Effector CD8-positive, alpha-beta T cell (primary cell): Measurements from ENCODE around the gene TOX2.

Experiments
- DNase-seq: peaks from one replicate; lab custom pipeline; 2025; lab: John Stamatoyannopoulos, UW

TOX2 gene

GRCh38 chr20:44064501-44065400 lies 150.1 kb downstream of the TOX2 start:
- DNase-seq, result no peak

- DNase-seq, result no peak
These were observed 151.0 kb downstream of the TOX2 start for GRCh38 chr20:44065401-44066340.

DNA sequence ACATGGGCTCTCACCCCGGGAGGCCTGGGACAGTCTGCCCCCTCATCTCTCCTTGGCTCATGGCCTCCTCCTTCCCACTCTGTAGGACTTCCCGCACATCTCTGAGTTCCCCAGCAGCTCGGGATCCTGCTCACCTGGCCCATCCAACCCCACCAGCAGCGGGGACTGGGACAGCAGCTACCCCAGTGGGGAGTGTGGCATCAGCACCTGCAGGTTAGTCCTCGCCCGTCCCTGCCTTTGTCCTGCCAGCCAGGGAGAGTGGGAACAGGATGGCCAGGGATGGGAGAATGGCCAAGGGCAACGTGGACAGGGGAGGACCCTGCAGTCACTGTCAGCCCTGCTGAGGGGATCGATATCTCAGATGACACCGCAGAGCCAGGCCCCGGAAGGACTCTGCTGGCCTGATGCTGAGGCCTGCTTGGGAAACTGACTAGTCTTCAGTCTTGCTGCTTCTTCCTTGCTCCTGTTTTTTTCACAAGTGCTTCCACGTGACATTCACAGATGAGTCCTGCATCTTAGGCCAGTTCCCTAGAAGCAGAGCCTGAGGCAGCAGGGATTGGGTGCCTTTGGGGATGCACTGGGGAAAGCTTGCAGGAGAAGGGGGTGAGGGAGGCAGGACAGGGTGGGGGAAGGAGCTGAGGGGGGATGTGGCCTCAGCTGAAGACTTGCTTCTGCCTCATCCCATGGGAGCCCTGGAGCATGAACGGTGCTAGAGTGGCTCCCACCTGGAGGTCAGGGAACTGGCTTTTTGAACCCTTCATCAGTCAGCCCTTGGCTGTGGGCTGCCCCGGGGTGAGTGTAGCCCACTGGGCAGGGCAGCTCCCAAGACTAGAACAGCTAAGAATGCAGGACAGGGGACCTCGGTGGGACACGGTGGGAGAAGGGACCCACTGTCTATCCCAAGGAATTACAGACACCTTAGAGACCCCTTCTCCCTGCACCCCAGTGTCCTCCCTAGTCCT lies 152.3 kb downstream of the TOX2 start:
- DNase-seq, result no peak

DNA sequence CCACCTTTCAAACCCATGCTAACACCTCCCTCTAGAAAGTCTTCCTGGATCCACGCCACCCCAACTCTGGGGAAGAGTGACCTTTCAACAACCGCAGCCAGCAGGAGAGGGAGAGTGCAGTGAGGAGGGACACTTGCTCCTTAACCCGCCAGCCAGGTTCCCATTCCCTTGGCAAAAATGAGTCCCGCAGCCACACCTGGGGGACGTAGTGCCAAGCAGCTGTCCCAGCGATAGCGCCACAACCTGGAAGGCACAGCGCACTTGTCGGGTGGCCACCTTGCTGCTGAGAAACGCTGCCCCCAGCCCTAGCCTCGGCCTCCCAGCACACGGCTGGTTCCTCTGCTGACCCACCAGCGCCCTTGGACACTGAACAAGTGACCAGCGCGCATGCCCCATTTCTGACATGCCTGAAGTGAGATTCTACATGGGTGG lies 153.0 kb downstream of the TOX2 start:
- DNase-seq, result no peak

GRCh38 chr20:44068316-44069201 lies 153.9 kb downstream of the TOX2 start:
- no peak for DNase-seq

GRCh38 chr20:44069203-44070011 lies 154.8 kb downstream of the TOX2 start:
- peak; percentile 49 for DNase-seq

DNA sequence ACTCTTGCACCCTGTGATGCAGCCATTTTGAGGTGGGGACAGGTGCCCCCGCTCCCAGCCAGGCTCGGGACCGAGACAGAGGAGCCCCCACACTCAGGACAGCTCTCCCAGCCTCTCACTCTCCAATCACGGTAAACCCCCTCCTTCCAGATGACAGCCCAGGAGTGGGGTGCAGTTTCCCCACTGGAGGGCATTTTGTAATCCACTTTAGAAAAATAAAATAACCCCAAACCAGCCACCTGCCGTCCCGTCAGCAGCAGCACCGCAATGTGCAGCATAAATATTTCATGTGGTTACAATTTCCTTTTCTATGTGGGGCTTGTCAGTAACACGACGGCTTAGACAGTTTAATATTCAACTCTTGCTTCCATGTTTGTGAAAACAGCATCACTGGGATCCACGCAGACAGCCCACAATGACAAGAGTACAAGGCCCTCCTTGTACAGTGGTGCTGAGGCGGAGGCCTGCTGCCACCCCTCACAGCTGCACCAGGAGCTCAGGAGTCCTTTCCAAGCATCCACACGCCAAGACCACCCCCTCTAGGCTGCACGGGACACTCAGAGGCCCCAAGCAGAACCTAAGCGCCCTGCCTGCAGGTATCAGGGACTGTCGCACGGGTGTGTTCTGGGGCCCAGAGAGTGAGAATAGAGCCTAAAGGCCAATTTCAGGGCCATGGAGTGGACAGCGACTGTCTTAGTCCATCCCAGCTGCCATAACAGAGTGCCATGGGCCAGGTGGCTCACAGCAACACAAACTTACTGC lies 155.7 kb downstream of the TOX2 start:
- DNase-seq, result peak; percentile 46

- DNase-seq, result no peak
These were observed 156.4 kb downstream of the TOX2 start for GRCh38 chr20:44071057-44071456.

GRCh38 chr20:44071526-44072111 lies 157.0 kb downstream of the TOX2 start:
- no peak for DNase-seq

- no peak for DNase-seq
These were observed 157.7 kb downstream of the TOX2 start for GRCh38 chr20:44072384-44072783.

DNA sequence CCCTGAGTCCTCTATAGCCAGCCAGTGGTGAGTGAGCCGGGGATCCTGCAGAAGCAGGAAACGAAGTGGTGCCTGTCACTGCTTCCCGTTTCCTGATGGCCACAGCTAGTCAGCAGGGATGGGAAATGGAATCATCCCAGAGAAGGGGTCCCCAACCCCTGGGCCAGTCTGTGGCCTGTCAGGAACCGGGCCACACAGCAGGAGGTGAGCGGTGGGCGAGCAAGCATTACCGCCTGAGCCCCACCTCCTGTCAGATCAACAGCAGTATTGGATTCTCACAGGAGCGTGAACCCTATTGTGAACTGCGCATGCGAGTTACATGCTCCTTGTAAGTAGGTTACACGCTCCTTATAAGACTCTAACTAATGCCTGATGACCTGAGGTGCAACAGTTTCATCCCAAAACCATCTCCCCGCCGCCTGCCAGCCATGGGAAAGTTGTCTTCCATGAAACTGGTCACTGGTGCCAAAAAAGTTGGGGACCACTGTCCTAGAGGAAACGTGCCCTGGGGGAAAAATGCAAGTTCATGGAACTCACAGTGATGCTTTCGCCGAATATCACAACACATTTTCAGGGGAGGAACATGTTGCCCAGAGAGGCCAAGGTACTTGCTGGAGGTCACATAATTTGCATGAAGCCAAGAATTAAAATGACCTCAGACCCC lies 158.5 kb downstream of the TOX2 start:
- DNase-seq, result no peak

DNA sequence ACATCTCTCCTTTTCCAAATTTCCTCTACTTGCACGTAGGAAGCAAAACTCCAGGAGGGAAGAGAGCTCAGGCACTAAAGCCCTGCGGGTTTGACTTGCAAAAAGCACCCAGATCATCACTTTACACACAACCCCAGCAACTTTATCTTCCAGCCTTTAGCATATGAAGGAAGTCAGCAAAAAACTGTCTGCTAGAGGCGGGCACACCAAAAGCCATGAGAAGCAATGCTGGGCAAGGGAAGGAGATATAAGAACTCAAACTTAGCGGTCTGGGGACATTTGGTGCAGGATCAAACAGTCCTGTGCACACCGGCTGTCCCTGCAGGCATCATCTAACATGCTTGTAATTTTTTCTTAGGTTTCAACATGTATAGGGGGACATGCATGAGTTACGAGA lies 159.0 kb downstream of the TOX2 start:
- DNase-seq, result no peak

- no peak for DNase-seq
These were observed 159.8 kb downstream of the TOX2 start for GRCh38 chr20:44074252-44075151.

- no peak for DNase-seq
These were observed 160.7 kb downstream of the TOX2 start for GRCh38 chr20:44075191-44075949.

DNA sequence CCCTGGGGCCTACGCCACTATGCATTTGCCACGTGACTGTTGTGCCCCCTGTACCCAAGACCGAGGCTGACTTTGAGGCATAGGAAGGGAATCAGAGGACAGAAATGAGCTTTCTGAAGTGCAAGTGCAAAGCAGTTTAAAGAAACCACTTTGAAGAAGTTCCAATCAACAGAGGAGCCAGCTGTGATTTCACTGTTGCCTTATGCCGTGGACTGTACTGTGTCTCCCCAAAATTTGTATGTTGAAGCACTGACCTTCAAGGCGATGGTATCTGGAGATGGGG lies 161.2 kb downstream of the TOX2 start:
- no peak for DNase-seq

DNA sequence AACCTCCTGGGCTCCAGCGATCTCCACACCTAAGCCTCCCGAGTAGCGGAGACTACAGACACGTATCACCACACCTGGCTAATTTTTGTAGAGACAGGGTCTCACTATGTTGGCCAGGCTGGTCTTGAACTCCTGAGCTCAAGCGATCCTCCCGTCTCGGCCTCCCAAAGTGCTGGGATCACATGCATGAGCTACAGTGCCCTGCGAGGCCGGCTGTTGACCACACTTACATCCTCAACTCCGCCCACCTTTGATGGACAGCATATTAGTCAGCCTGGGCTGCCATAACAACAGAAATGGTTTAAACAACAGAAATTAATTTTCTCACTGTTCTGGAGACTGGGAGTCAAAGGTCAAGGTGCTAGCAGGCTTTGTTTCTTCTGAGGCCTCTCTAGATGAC lies 164.6 kb downstream of the TOX2 start:
- no peak for DNase-seq
